Keratinocyte (primary cell): ENCODE results near the gene TACR1. TPM values are rescaled to one million over a fixed set of nuclear protein-coding genes. Genes with fewer than 3 reads are reported as not detected.

Source experiments
- DNase-seq: peaks from one replicate; pipeline ENCODE4 v3.0.0-alpha.2; 2011; ENCODE audit warnings: low read depth, missing footprints, low spot score
- FAIRE-seq: peaks from 2 replicates; lab custom pipeline; 2011; peaks lifted over from hg19 to GRCh38; lab: Jason Lieb, UNC
- H2AFZ ChIP-seq: 2 replicates; pipeline ENCODE4 v1.6.0; 2012; ENCODE audit warnings: low read length, control low read depth, inconsistent platforms; ENCODE audit not compliant: control insufficient read depth
- H3K27ac ChIP-seq: 2 replicates; pipeline ENCODE4 v1.5.1; 2011; ENCODE audit warnings: low read length; ENCODE audit not compliant: control insufficient read depth, insufficient read depth
- H3K27me3 ChIP-seq: 3 replicates; pipeline ENCODE4 v1.6.0; 2011; ENCODE audit warnings: low read length; ENCODE audit not compliant: control insufficient read depth, insufficient read depth; ENCODE audit errors: extremely low read depth
- H3K36me3 ChIP-seq, 2 experiments: 2 replicates in 1 of 2; 3 replicates in 1 of 2; pipeline ENCODE4 v1.5.1; 2011; ENCODE audit warnings: low read length in 2 of 2, mild to moderate bottlenecking in 1 of 2; ENCODE audit not compliant: control insufficient read depth in 2 of 2, insufficient read depth in 2 of 2; ENCODE audit errors: extremely low read depth in 1 of 2
- H3K4me1 ChIP-seq: 3 replicates; pipeline ENCODE4 v1.5.1; 2011; ENCODE audit warnings: low read length; ENCODE audit not compliant: control insufficient read depth, insufficient read depth; ENCODE audit errors: extremely low read depth
- H3K4me2 ChIP-seq: 3 replicates; pipeline ENCODE4 v1.6.0; 2011; ENCODE audit warnings: low read depth, low read length; ENCODE audit not compliant: control insufficient read depth, insufficient read depth; ENCODE audit errors: extremely low read depth
- H3K4me3 ChIP-seq, 3 experiments: fragments of 200-600 bp in 1 of 3; sonication (generic) in 1 of 3; 2 replicates in 2 of 3; 3 replicates in 1 of 3; pipeline ENCODE4 v1.5.1; 2011 to 2016; ENCODE audit warnings: low read length in 3 of 3, mild to moderate bottlenecking in 3 of 3, control low read depth in 2 of 3, inconsistent platforms in 1 of 3, low read depth in 1 of 3, mixed read lengths in 1 of 3, mixed run types in 1 of 3, moderate library complexity in 1 of 3; ENCODE audit not compliant: control insufficient read depth in 2 of 3, insufficient read depth in 2 of 3; ENCODE audit errors: extremely low read depth in 1 of 3
- H3K79me2 ChIP-seq: 2 replicates; pipeline ENCODE4 v1.6.0; 2012; ENCODE audit warnings: low read length; ENCODE audit not compliant: control insufficient read depth, insufficient read depth
- H3K9ac ChIP-seq: 3 replicates; pipeline ENCODE4 v1.6.0; 2011; ENCODE audit warnings: low read length; ENCODE audit not compliant: control insufficient read depth, insufficient read depth; ENCODE audit errors: extremely low read depth
- H3K9me1 ChIP-seq: 3 replicates; pipeline ENCODE4 v1.6.0; 2011; ENCODE audit warnings: low read length; ENCODE audit not compliant: control insufficient read depth, insufficient read depth; ENCODE audit errors: extremely low read depth
- H3K9me3 ChIP-seq: 2 replicates; pipeline ENCODE4 v1.5.1; 2012; ENCODE audit warnings: low read depth, low read length; ENCODE audit not compliant: control insufficient read depth
- H4K20me1 ChIP-seq: 3 replicates; pipeline ENCODE4 v1.6.0; 2011; ENCODE audit warnings: low read length; ENCODE audit not compliant: control insufficient read depth, insufficient read depth; ENCODE audit errors: extremely low read depth
- CTCF ChIP-seq, 3 experiments: IDR thresholded peaks in 1 of 3; conservative IDR thresholded peaks in 1 of 3; optimal IDR thresholded peaks in 1 of 3; 2 replicates in 2 of 3; 3 replicates in 1 of 3; pipeline versions ENCODE3 to v1.5.1; 2011; ENCODE audit warnings: low read length in 3 of 3, mild to moderate bottlenecking in 3 of 3, moderate library complexity in 2 of 3, control low read depth in 1 of 3, inconsistent platforms in 1 of 3; ENCODE audit not compliant: insufficient read depth in 2 of 3; ENCODE audit errors: extremely low read depth in 1 of 3
- EZH2 ChIP-seq: IDR thresholded peaks from one replicate; pipeline ENCODE4 v1.6.1; 2012; ENCODE audit warnings: inconsistent platforms, mild to moderate bottlenecking, low read length, moderate library complexity
- dilution Hi-C: fragments of 300-500 bp; cut with MboI; formaldehyde crosslinking; loops from one replicate; pipeline ENCODE4 v1.7.0; 2020; ENCODE audit warnings: low sequenced_read_pairs; ENCODE audit not compliant: extremely low pct_ligation_motif_present
- polyA plus RNA-seq, 5 experiments: library from polyadenylated mRNA; depleted of rRNA in 3 of 5; stranded (reverse) in 3 of 5; stranded (forward) in 1 of 5; unstranded in 1 of 5; fragments of >200 nt; gene quantifications; 1 replicate in 1 of 5; 2 replicates in 3 of 5; 3 replicates in 1 of 5; pipeline versions ENCODE4 v1.2.1 to v1.2.3, GENCODE V29; 2011 to 2012; ENCODE audit warnings: missing spikeins in 2 of 5, low read depth in 1 of 5, low replicate concordance in 1 of 5

The TACR1 gene
- polyA plus RNA-seq, 1 donor (not counting 4 experiments of a cell fraction or from before 2014, with no cell fraction given): not detected

DNA sequence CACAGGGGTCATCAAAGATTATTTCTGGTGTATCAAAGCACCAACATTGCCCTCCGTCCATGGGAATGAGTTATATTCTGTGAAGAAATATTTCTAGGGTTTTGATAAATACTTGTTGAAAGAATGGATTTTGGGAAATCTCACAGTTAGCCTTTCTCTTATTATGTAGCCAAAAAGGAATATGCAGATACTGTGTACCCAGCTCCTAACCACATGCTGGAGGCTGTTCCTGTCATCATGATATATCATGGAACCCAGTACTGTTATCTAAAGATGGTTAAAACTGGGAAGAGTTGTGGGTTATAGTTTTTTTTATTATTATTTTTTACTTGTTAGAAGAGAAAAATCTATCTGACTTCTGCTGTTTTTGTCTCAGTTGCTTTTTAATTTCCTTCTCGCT is 158.1 kb downstream of the TACR1 start:
- dilution Hi-C loops: no loop called here
- FAIRE-seq (no peak), DNase-seq (no peak)
- H3K9me1 ChIP-seq: no peaks in the 10 kb centered on the region
- H3K27me3 ChIP-seq: no peaks in the 10 kb centered on the region
- no peak overlapping the region for H3K9ac ChIP-seq
- H2AFZ ChIP-seq: no peak overlapping the region
- H3K4me3 ChIP-seq: no peak overlapping the region
- no peaks in the 10 kb centered on the region for H3K36me3 ChIP-seq
- H3K79me2 ChIP-seq: no peaks in the 10 kb centered on the region
- H3K9me3 ChIP-seq: no peaks in the 10 kb centered on the region
- H3K4me1 ChIP-seq: peaks cover 3% of the 10 kb centered on the region
- H4K20me1 ChIP-seq: no peaks in the 10 kb centered on the region
- no peak overlapping the region for H3K4me2 ChIP-seq
- TF ChIP-seq EZH2: no peak
- no peak for TF ChIP-seq CTCF (optimal IDR thresholded peaks at IDR 0.05 in 1 of 3, IDR thresholded peaks at IDR 0.05 in 1 of 3, conservative IDR thresholded peaks at IDR 0.05 in 1 of 3; ENCODE audit: extremely low read depth in 1 of 3, insufficient read depth in 2 of 3, low read length in 3 of 3)
- H3K27ac ChIP-seq: no peak overlapping the region

DNA sequence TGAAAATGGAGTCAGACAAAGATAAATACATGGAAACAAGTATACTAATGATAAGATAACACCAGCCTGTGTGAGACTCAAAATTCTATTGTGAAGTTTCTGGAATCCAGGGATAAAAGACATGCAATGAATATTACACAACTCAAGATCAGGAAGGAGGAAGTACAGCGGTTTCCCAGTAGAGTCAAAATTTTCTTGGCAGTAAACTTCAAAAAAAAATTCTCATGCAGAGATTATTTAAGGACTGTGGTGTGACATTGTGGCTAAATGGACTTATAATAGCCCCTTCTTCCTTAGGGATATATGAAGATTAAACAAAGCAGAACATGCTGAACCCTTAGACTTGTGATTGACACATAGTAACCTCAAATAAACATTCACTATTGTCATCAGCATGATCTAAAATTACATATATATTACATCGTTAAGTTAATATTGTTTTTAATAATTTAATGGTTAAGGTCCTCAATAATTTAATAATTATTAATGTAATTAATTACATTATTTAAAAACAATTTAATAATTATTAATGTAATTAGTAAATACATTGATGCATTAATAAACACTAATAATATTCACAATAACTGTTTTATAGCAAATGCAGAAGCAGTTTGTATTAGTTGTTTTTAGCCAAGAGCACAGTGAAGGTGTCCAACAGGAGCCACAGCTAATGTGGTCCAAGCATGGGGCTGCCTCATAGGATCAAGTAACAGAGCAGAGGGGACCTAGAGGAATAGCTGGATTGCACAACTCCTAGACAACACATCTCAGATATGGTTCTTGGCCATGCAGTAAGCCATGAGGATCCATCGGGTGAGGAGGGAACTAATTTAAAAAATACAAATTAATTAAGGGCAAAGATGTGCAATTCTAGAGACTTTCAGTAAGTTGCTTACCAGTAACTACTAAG is 163.6 kb downstream of the TACR1 start:
- no peaks in the 10 kb centered on the region for H3K36me3 ChIP-seq
- FAIRE-seq (no peak), DNase-seq (no peak)
- H3K4me1 ChIP-seq: peaks cover 3% of the 10 kb centered on the region
- no peak overlapping the region for H3K9ac ChIP-seq
- dilution Hi-C loops: no loop called here
- TF ChIP-seq CTCF (optimal IDR thresholded peaks at IDR 0.05 in 1 of 3, IDR thresholded peaks at IDR 0.05 in 1 of 3, conservative IDR thresholded peaks at IDR 0.05 in 1 of 3; ENCODE audit: extremely low read depth in 1 of 3, insufficient read depth in 2 of 3, low read length in 3 of 3): no peak
- no peak for TF ChIP-seq EZH2
- H3K9me3 ChIP-seq: no peaks in the 10 kb centered on the region
- no peak overlapping the region for H3K4me3 ChIP-seq
- H3K79me2 ChIP-seq: no peaks in the 10 kb centered on the region
- H2AFZ ChIP-seq: no peak overlapping the region
- no peaks in the 10 kb centered on the region for H3K9me1 ChIP-seq
- H3K4me2 ChIP-seq: no peak overlapping the region
- H3K27me3 ChIP-seq: no peaks in the 10 kb centered on the region
- no peaks in the 10 kb centered on the region for H4K20me1 ChIP-seq
- H3K27ac ChIP-seq: no peak overlapping the region
